Neutrophil (primary cell): ENCODE results near the gene KLHL15.

Source experiments
- H3K27ac ChIP-seq: fragments of 200-600 bp; sonication (generic); 2 replicates; pipeline ENCODE4 v1.5.1; 2016; ENCODE audit warnings: mild to moderate bottlenecking, moderate library complexity
- H3K27me3 ChIP-seq: fragments of 200-600 bp; sonication (generic); 2 replicates; pipeline ENCODE4 v1.6.0; 2016; ENCODE audit warnings: mild to moderate bottlenecking
- H3K36me3 ChIP-seq: fragments of 200-600 bp; sonication (generic); 2 replicates; pipeline ENCODE4 v1.5.1; 2017
- H3K4me1 ChIP-seq, 2 experiments: fragments of 200-600 bp in 1 of 2; sonication (generic) in 1 of 2; 1 replicate in 1 of 2; 2 replicates in 1 of 2; pipeline versions ENCODE4 v1.5.1 to v1.6.1; 2013 to 2016; ENCODE audit warnings: low read depth in 1 of 2, low read length in 1 of 2, mild to moderate bottlenecking in 1 of 2, moderate library complexity in 1 of 2; ENCODE audit not compliant: control insufficient read depth in 1 of 2, insufficient read depth in 1 of 2
- H3K4me3 ChIP-seq, 2 experiments: fragments of 200-600 bp in 1 of 2; sonication (generic) in 1 of 2; 1 replicate in 1 of 2; 2 replicates in 1 of 2; pipeline ENCODE4 v1.5.1; 2013 to 2016; ENCODE audit warnings: low read depth in 1 of 2, low read length in 1 of 2, mild to moderate bottlenecking in 1 of 2, moderate library complexity in 1 of 2
- H3K9me3 ChIP-seq: fragments of 200-600 bp; sonication (generic); 2 replicates; pipeline ENCODE4 v1.5.1; 2016
- CTCF ChIP-seq: fragments of 200-600 bp; sonication (generic); IDR thresholded peaks from 2 replicates; pipeline ENCODE4 v1.5.1; 2016; ENCODE audit warnings: antibody characterized with exemption

KLHL15 gene

GRCh38 chrX:24005028-24005427 is 22.0 kb downstream of the KLHL15 start:
- TF ChIP-seq CTCF, result no peak
- Histone ChIP-seq H3K27me3 (no peaks in the 10 kb centered on the region), H3K36me3 (peaks cover 6% of the 10 kb centered on the region), H3K4me1 (no peaks in the 10 kb centered on the region), H3K9me3 (no peaks in the 10 kb centered on the region), H3K4me3 (no peak overlapping the region), H3K27ac (no peak overlapping the region)

- Histone ChIP-seq H3K27me3 (no peaks in the 10 kb centered on the region), H3K36me3 (peaks cover 6% of the 10 kb centered on the region), H3K27ac (no peak overlapping the region), H3K4me3 (no peak overlapping the region), H3K9me3 (no peaks in the 10 kb centered on the region), H3K4me1 (no peaks in the 10 kb centered on the region)
- TF ChIP-seq CTCF, result no peak
These were observed 24.2 kb downstream of the KLHL15 start for GRCh38 chrX:24002792-24003191.

- Histone ChIP-seq H3K27ac (no peak overlapping the region), H3K4me1 (no peaks in the 10 kb centered on the region), H3K27me3 (no peaks in the 10 kb centered on the region), H3K36me3 (peaks cover 6% of the 10 kb centered on the region), H3K9me3 (no peaks in the 10 kb centered on the region), H3K4me3 (no peak overlapping the region)
- TF ChIP-seq CTCF, result no peak
These were observed 24.8 kb downstream of the KLHL15 start for GRCh38 chrX:24002167-24002566.

GRCh38 chrX:23999671-24000070 is 27.3 kb downstream of the KLHL15 start:
- Histone ChIP-seq H3K4me1 (no peaks in the 10 kb centered on the region), H3K9me3 (no peaks in the 10 kb centered on the region), H3K36me3 (no peaks in the 10 kb centered on the region), H3K27ac (no peak overlapping the region), H3K4me3 (no peak overlapping the region), H3K27me3 (no peaks in the 10 kb centered on the region)
- TF ChIP-seq CTCF, result no peak

- no peak overlapping the region for H3K4me3 ChIP-seq
- TF ChIP-seq CTCF, result no peak
- H3K4me1 ChIP-seq, result no peaks in the 10 kb centered on the region
- peaks cover 7% of the 10 kb centered on the region for H3K36me3 ChIP-seq
- no peak overlapping the region for H3K27ac ChIP-seq
- no peaks in the 10 kb centered on the region for H3K27me3 ChIP-seq
- H3K9me3 ChIP-seq, result no peaks in the 10 kb centered on the region
These were observed 33.9 kb downstream of the KLHL15 start for GRCh38 chrX:23993012-23993633.

- TF ChIP-seq CTCF, result no peak
These were observed 34.6 kb downstream of the KLHL15 start for GRCh38 chrX:23992431-23992830.

More at GRCh38 chrX:23992431-23992830, 34.6 kb downstream of the KLHL15 start:
- Histone ChIP-seq H3K4me1 (no peaks in the 10 kb centered on the region), H3K27me3 (no peaks in the 10 kb centered on the region), H3K4me3 (no peak overlapping the region), H3K27ac (no peak overlapping the region), H3K36me3 (peaks cover 14% of the 10 kb centered on the region), H3K9me3 (no peaks in the 10 kb centered on the region)
